ENCODE results near the gene SLIT3.

SLIT3 gene

GRCh38 chr5:169122951-169123350, 178.0 kb downstream of the SLIT3 start:
- no peak for TF ChIP-seq TOX (CRISPR knock-in tag; IDR thresholded peaks at IDR 0.05; ENCODE audit: borderline replicate concordance)
- no peak for TF ChIP-seq CREB5 (CRISPR knock-in tag; IDR thresholded peaks at IDR 0.05; ENCODE audit: low read depth)
- TF ChIP-seq ZNF70 (CRISPR knock-in tag; IDR thresholded peaks at IDR 0.05) = no peak
- TF ChIP-seq CSRNP3 (CRISPR knock-in tag; IDR thresholded peaks at IDR 0.05) = no peak
- no peak for TF ChIP-seq SNAI2 (CRISPR knock-in tag; IDR thresholded peaks at IDR 0.05)
- TF ChIP-seq ZFP3 (CRISPR knock-in tag; IDR thresholded peaks at IDR 0.05) = no peak
- no peak for TF ChIP-seq TCF4 (CRISPR knock-in tag; IDR thresholded peaks at IDR 0.05; ENCODE audit: borderline replicate concordance)
- TF ChIP-seq CSDC2 (CRISPR knock-in tag; IDR thresholded peaks at IDR 0.05) = no peak
- no peak for TF ChIP-seq PPARA (CRISPR knock-in tag; IDR thresholded peaks at IDR 0.05; ENCODE audit: borderline replicate concordance)
- no peak for TF ChIP-seq TSHZ2 (CRISPR knock-in tag; IDR thresholded peaks at IDR 0.05)
- TF ChIP-seq PATZ1 (CRISPR knock-in tag; IDR thresholded peaks at IDR 0.05; ENCODE audit: borderline replicate concordance) = no peak
- TF ChIP-seq ESRRG (CRISPR knock-in tag; IDR thresholded peaks at IDR 0.05) = no peak
- no peak for TF ChIP-seq ZNF565 (CRISPR knock-in tag; conservative IDR thresholded peaks at IDR 0.05; ENCODE audit: low read depth)
- TF ChIP-seq ISL1 (CRISPR knock-in tag; IDR thresholded peaks at IDR 0.05) = no peak
- no peak for ATAC-seq

DNA sequence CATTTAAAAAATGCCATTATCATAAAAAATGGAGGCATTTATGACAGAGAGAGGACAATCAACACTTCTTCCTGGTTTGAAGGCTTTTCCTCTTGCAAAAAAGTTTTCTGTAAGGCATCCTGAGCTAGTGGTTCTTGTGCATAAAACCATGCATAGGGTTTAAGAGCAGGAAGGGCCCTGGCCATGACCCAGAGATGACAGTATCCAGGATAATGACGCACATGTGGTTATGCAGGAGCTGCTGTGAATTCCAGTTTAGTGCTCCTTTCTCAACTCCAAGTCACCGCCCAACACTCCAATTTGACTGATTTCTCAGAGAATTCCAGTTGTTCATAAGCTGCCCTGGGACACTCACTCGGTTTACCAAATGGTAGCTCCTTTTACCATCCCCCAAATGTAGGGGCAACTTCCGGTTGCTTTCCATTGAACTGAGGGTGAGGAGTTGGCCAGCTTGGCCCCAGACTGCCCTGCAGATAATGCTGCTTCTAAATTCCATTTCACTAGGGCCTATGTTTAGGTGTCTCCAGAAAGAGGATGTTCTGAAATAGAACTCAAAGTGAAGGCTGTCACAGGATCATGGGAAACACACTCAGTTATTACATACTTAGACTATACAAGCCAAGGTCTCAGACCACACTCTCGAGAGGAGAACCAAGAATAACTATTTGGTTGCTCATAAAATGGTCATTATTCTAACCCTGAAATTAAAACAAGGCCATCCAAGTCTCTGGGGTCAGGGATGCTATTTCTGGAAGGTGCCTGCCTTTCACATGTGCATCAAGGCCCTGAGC, 179.1 kb downstream of the SLIT3 start:
- ATAC-seq = no peak
- TF ChIP-seq RARB (CRISPR knock-in tag; IDR thresholded peaks at IDR 0.05) = no peak
- TF ChIP-seq TSHZ2 (CRISPR knock-in tag; IDR thresholded peaks at IDR 0.05) = no peak
- no peak for TF ChIP-seq CREB5 (CRISPR knock-in tag; IDR thresholded peaks at IDR 0.05; ENCODE audit: low read depth)
- TF ChIP-seq GLIS3 (CRISPR knock-in tag; IDR thresholded peaks at IDR 0.05) = no peak
- TF ChIP-seq ISL1 (CRISPR knock-in tag; IDR thresholded peaks at IDR 0.05) = no peak
- TF ChIP-seq, protein P1, sequence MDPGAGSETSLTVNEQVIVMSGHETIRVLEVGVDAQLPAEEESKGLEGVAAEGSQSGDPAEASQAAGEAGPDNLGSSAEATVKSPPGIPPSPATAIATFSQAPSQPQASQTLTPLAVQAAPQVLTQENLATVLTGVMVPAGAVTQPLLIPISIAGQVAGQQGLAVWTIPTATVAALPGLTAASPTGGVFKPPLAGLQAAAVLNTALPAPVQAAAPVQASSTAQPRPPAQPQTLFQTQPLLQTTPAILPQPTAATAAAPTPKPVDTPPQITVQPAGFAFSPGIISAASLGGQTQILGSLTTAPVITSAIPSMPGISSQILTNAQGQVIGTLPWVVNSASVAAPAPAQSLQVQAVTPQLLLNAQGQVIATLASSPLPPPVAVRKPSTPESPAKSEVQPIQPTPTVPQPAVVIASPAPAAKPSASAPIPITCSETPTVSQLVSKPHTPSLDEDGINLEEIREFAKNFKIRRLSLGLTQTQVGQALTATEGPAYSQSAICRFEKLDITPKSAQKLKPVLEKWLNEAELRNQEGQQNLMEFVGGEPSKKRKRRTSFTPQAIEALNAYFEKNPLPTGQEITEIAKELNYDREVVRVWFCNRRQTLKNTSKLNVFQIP (CRISPR knock-in tag; IDR thresholded peaks at IDR 0.05; ENCODE audit: borderline replicate concordance, low read depth) = no peak
- no peak for TF ChIP-seq ZFP3 (CRISPR knock-in tag; IDR thresholded peaks at IDR 0.05)
- no peak for TF ChIP-seq OSR1 (CRISPR knock-in tag; IDR thresholded peaks at IDR 0.05)
- TF ChIP-seq ARNTL (CRISPR knock-in tag; IDR thresholded peaks at IDR 0.05; ENCODE audit: borderline replicate concordance, low read depth) = no peak
- TF ChIP-seq BACH2 (CRISPR knock-in tag; IDR thresholded peaks at IDR 0.05; ENCODE audit: borderline replicate concordance) = no peak
- TF ChIP-seq ZNF565 (CRISPR knock-in tag; conservative IDR thresholded peaks at IDR 0.05; ENCODE audit: low read depth) = no peak
- TF ChIP-seq SNAI2 (CRISPR knock-in tag; IDR thresholded peaks at IDR 0.05) = no peak
- no peak for TF ChIP-seq ZNF70 (CRISPR knock-in tag; IDR thresholded peaks at IDR 0.05)
- TF ChIP-seq PATZ1 (CRISPR knock-in tag; IDR thresholded peaks at IDR 0.05; ENCODE audit: borderline replicate concordance) = no peak
- no peak for TF ChIP-seq ZC3H10 (CRISPR knock-in tag; IDR thresholded peaks at IDR 0.05)
- no peak for TF ChIP-seq ZNF8 (CRISPR knock-in tag; IDR thresholded peaks at IDR 0.05)
- no peak for TF ChIP-seq TCF4 (CRISPR knock-in tag; IDR thresholded peaks at IDR 0.05; ENCODE audit: borderline replicate concordance)

All from SK-N-SH treated with all-trans-retinoic acid at 6 μM for 48 hours (cell line).